HEK293 (cell line): Measurements from ENCODE around the gene GSG1L2.

Experiments
- TCF7L2 ChIP-seq: IDR thresholded peaks from 2 replicates; pipeline ENCODE4 v1.6.1; 2011; ENCODE audit warnings: low read depth, mild to moderate bottlenecking, inconsistent platforms, low read length, moderate library complexity, borderline replicate concordance
- TRIM28 ChIP-seq: IDR thresholded peaks from 2 replicates; pipeline ENCODE4 v1.6.1; 2011; ENCODE audit warnings: low read length, control low read depth, borderline replicate concordance
- ZBTB20 ChIP-seq: fragments of 450-650 bp; formaldehyde crosslinking; IDR thresholded peaks from 2 replicates; pipeline ENCODE4 v1.5.1; 2016; ENCODE audit warnings: missing biosample characterization, missing genetic modification characterization
- ZFHX2 ChIP-seq: fragments of 450-650 bp; formaldehyde crosslinking; conservative IDR thresholded peaks from 2 replicates; pipeline ENCODE4 v1.5.1; 2016; ENCODE audit warnings: missing biosample characterization, missing genetic modification characterization
- ZNF274 ChIP-seq, 2 experiments: fragments of 200-500 bp in 1 of 2; fragments of 450-650 bp in 1 of 2; sonication (Bioruptor generic) in 1 of 2; formaldehyde crosslinking in 1 of 2; IDR thresholded peaks; 2 replicates each; pipeline versions ENCODE4 v1.5.1 to v1.6.1; 2014 to 2016; ENCODE audit warnings: borderline replicate concordance in 1 of 2, inconsistent platforms in 1 of 2, low read length in 1 of 2, missing biosample characterization in 1 of 2, missing genetic modification characterization in 1 of 2
- TF ChIP-seq, protein P1 (sequence below): fragments of 450-650 bp; formaldehyde crosslinking; IDR thresholded peaks from 2 replicates; pipeline ENCODE4 v1.5.1; 2016; ENCODE audit warnings: missing biosample characterization, missing genetic modification characterization
- TF ChIP-seq, protein P2 (sequence below): fragments of 450-650 bp; formaldehyde crosslinking; IDR thresholded peaks from 2 replicates; pipeline ENCODE4 v1.5.0; 2017; ENCODE audit warnings: missing biosample characterization, missing genetic modification characterization, borderline replicate concordance

DNA sequence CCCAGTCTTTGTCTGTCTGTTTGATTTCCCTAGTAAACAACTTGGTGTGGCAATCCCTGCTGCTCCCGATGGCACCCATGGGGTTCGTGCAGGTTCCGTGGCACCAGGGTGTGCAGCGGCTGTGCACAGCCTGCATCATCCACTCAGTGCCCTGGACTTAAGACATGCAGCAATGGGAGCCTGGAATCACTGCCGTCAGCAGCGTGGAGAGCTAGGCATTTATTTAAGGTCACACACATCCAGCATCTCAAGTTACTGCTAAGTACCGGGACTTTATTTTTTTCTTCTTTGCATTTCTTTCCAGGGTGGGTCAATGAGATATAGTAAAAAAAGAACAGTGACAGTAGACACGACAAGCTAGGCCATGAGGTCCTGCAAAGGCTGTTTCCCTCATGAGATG lies 33.3 kb downstream of the GSG1L2 start:
- TF ChIP-seq, protein P1, sequence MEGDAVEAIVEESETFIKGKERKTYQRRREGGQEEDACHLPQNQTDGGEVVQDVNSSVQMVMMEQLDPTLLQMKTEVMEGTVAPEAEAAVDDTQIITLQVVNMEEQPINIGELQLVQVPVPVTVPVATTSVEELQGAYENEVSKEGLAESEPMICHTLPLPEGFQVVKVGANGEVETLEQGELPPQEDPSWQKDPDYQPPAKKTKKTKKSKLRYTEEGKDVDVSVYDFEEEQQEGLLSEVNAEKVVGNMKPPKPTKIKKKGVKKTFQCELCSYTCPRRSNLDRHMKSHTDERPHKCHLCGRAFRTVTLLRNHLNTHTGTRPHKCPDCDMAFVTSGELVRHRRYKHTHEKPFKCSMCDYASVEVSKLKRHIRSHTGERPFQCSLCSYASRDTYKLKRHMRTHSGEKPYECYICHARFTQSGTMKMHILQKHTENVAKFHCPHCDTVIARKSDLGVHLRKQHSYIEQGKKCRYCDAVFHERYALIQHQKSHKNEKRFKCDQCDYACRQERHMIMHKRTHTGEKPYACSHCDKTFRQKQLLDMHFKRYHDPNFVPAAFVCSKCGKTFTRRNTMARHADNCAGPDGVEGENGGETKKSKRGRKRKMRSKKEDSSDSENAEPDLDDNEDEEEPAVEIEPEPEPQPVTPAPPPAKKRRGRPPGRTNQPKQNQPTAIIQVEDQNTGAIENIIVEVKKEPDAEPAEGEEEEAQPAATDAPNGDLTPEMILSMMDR (tag by site-specific recombination): no peak
- no peak for TF ChIP-seq ZBTB20 (tag by site-specific recombination)
- TF ChIP-seq, protein P2, sequence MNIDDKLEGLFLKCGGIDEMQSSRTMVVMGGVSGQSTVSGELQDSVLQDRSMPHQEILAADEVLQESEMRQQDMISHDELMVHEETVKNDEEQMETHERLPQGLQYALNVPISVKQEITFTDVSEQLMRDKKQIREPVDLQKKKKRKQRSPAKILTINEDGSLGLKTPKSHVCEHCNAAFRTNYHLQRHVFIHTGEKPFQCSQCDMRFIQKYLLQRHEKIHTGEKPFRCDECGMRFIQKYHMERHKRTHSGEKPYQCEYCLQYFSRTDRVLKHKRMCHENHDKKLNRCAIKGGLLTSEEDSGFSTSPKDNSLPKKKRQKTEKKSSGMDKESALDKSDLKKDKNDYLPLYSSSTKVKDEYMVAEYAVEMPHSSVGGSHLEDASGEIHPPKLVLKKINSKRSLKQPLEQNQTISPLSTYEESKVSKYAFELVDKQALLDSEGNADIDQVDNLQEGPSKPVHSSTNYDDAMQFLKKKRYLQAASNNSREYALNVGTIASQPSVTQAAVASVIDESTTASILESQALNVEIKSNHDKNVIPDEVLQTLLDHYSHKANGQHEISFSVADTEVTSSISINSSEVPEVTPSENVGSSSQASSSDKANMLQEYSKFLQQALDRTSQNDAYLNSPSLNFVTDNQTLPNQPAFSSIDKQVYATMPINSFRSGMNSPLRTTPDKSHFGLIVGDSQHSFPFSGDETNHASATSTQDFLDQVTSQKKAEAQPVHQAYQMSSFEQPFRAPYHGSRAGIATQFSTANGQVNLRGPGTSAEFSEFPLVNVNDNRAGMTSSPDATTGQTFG (tag by site-specific recombination): no peak
- TF ChIP-seq ZFHX2: no peak
- TF ChIP-seq TRIM28: no peak
- TF ChIP-seq ZNF274 (IDR thresholded peaks at IDR 0.05; ENCODE audit: low read length): no peak
- no peak for TF ChIP-seq ZNF274 (tag by site-specific recombination; IDR thresholded peaks at IDR 0.05; ENCODE audit: borderline replicate concordance)
- no peak for TF ChIP-seq TCF7L2
